ENCODE results near the gene SYT6.

DNA sequence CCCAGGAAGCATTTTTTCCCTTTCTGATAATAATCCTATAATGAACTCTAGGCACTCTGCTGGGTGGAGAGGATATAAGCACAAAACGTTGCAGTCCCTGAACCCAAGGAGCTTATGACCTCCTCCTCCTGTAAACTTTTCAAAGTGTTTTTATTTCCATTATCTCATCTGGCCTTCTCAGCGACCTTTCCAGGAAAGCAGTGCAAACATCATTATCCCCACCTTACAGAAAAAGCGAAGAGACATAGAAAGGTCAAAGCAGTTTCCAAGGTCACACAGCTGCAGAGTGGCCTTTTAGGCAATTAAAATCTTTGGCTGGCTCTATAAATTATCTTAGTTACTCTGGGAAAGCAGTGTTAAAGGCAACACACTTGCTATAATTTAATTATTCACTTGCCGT lies 110.6 kb downstream of the SYT6 start:
- TF ChIP-seq LEF1 (IDR thresholded peaks at IDR 0.05; ENCODE audit: borderline replicate concordance) (no peak), BHLHE40 (IDR thresholded peaks at IDR 0.05; ENCODE audit: borderline replicate concordance) (no peak), ARNT (IDR thresholded peaks at IDR 0.05) (no peak), SUZ12 (IDR thresholded peaks at IDR 0.05) (no peak), PKNOX1 (IDR thresholded peaks at IDR 0.05) (no peak), TARDBP (IDR thresholded peaks at IDR 0.05) (no peak), SP1 (IDR thresholded peaks at IDR 0.05) (no peak), ZNF384 (IDR thresholded peaks at IDR 0.05) (no peak), NFRKB (IDR thresholded peaks at IDR 0.05) (no peak)

Measured in HEK293T (cell line).